ENCODE measurements around the gene SCARF2.
A peak's percentile ranks its signal among the peaks of the same experiment; 100 is the strongest.
"Not testable (repeated sequence)": the region's sequence is repeated elsewhere in the genome, so short reads cannot be mapped to it uniquely, and the experiment has no call there.

The SCARF2 gene, protein sequence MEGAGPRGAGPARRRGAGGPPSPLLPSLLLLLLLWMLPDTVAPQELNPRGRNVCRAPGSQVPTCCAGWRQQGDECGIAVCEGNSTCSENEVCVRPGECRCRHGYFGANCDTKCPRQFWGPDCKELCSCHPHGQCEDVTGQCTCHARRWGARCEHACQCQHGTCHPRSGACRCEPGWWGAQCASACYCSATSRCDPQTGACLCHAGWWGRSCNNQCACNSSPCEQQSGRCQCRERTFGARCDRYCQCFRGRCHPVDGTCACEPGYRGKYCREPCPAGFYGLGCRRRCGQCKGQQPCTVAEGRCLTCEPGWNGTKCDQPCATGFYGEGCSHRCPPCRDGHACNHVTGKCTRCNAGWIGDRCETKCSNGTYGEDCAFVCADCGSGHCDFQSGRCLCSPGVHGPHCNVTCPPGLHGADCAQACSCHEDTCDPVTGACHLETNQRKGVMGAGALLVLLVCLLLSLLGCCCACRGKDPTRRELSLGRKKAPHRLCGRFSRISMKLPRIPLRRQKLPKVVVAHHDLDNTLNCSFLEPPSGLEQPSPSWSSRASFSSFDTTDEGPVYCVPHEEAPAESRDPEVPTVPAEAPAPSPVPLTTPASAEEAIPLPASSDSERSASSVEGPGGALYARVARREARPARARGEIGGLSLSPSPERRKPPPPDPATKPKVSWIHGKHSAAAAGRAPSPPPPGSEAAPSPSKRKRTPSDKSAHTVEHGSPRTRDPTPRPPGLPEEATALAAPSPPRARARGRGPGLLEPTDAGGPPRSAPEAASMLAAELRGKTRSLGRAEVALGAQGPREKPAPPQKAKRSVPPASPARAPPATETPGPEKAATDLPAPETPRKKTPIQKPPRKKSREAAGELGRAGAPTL

DNA sequence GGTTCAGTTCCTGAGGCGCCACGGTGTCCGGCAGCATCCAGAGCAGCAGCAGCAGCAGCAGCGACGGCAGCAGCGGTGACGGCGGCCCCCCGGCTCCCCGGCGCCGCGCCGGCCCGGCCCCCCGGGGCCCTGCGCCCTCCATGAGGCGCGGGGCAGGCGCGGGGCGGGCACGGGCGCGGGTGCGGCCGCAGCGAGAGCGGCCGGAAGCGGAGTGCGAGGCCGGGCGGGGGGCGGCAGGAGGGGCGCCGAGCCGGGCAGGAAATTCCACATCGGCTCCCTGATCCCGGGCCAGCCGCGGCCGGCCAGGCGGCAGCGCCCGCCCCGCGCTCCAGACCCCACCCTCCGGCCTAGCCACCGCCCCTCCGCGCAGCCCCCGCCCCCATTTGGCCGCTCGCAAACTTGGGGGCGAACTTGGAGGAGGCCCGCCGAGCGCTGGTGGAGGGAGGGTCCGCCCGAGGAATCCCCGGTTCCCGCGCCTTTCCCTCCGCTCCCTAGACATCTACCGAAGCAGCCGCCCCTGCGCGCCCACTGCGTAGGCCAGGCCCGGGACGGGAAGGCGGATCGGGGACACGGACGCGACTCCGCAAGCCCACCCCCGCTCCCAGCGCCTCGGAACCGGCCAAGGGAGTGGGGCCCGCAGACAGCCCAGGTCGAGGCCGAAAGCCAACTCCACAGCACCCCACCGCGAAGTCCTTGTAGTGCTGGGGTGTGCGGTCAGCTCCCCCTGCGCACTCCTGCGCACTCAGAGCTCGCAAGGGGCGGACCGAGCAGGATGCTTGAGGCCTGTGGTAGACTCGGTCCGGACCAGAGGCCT, at the start of gene SCARF2:
Gene SCARF2, minus strand, starts transcription at position 213 of the 814 bp plus-strand sequence. Its CDS starts 71 bp downstream, at position 142.
- no peak for DNase-seq (ENCODE audit: low read depth in 2 of 2)

DNA sequence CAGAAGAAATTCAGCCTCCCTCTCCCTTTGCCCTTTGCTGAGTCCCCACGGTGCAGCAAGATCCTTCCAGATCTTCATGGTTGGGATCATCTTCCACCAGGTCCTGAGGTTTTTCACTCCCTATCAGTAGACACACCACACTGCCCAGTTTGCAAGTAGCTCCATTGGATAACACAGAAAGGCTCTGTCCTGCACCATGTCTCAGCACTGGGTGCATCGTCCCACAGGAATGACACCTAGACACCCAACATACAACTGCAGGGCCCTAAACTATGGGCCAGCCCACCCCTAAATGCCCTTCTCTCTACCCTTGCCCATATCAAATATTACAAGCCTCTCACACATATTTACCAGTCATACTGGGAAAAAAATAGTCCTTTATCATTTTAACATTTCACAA, 48.6 kb upstream of the SCARF2 start:
- DNase-seq (ENCODE audit: low read depth in 2 of 2) = no peak

DNA sequence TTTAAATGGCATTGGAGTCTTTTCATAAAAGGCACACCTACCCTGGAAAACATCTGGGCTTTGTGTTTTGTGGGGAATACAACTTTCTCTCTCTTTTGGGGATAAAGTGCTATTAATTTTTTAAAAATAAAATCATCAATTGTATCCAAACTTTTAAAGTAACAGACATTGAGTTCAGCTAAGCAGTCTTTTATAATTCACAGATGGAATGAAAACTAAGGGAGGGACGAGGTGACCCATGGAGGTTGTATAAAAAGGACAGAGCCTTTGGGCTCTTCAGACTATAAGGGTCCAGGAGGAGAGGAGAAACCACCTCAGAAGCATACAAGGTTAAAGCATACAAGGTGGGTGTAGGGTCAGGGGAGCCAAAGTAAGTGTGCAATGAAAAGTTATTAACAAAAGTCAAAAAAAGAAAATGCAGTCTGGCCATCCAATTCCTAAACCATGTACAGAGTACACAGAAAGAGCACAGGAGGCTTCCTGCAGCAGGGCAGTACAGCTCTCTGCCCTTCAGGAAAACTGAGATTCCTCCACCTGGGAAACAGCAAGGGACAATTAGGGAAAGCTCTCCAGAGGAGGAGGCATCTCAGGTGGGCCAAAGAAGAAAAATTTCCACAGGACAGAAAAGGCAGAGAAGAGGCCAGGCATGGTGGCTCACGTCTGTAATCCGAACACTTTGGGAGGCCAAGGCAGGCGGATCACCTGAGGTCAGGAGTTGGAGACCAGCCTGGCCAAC, 47.5 kb upstream of the SCARF2 start:
- no peak for DNase-seq (ENCODE audit: low read depth in 2 of 2)

DNA sequence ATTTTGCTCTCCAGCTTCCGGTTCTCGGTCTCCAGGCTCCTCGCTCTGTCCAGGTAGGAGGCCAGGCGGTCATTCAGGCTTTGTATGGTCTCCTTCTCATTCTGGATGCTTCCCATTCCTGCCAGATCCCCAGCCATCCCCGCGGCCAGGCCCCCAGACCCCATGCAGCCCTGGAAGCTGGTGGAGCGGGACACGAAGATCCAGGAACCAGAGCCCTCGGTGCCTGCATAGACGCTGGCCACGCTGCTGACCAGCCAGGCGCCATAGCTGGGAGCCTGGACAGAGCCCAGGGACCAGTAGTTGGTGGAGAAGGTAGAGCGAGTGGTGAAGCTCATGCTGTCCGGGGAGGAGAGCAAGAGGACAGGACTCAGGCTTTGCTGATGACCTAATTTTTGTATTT, 46.1 kb upstream of the SCARF2 start:
- no peak for DNase-seq (ENCODE audit: low read depth in 2 of 2)

DNA sequence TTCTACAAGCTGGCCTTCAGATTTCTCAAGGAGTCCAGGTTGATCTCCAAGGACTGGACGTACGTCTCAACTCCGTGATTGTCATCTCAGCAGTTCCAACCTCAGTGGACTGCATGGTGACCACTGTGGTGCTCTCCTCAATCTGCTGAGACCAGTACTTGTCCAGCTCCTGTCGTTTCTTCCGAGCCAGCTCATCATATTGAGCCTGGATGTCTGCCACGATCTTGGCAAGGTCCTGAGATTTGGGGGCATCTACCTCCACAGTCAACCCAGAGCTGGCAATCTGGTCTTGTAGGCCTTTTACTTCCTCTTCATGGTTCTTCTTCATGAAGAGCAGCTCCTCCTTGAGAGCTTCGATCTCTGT, 45.5 kb upstream of the SCARF2 start:
- DNase-seq (ENCODE audit: low read depth in 2 of 2) = not testable (repeated sequence)

DNA sequence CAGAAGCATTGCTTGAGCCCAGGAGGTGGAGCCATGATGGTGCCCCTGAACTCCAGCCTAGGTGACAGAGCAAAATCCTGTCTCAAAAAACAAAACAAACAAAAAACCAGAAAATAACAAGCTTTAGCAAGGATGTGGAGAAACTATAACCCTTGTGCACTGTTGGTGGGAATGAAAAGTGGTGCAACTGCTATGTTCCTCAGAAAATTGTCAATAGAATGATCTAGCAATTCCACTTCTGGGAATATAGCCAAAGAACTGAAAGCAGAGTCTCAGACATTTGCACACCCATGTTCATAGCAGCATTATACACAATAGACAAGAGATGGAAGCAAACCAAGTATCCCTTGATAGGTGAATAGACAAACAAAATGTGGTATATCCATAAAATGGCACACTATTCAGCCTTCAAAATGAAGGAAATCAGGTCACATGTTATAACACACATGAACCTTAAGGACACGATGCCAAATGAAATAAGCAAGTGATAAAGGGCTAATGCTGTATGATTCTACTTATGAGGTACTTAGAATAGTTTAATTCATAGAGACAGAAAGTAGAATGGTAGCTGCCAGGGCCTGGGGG, 42.1 kb upstream of the SCARF2 start:
- no peak for DNase-seq (ENCODE audit: low read depth in 2 of 2)

DNA sequence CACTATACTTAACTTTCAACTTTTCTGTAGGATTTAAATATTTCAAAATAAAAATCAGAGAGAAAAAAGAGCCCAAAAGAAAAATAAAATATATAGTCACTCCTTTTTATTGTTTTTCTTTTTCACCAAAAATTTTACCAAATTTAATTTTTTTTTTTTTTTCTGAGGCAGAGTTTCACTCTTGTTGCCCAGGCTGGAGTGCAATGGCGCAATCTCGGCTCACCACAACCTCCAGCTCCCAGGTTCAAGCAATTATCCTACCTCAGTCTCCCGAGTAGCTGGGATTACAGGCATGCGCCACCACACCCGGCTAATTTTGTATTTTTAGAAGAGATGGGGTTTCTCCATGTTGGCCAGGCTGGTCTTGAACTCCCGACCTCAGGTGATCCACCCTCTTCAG, 40.4 kb upstream of the SCARF2 start:
- not testable (repeated sequence) for DNase-seq (ENCODE audit: low read depth in 2 of 2)

DNA sequence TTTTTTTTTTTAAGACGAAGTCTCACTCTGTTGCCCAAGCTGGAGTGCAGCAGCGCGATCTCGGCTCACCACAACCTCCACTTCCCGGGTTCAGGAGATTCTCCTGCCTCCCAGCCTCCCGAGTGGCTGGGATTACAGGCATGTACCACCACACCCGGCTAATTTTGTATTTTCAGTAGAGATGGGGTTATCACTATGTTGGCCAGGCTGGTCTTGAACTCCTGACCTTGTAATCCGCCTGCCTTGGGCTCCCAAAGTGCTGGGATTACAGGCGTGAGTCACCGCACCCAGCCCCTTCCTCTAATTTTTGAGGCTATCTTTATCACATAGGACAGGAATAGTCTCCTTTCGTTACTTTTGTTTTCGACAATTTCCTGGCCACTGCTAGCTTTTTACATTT, 37.9 kb upstream of the SCARF2 start:
- not testable (repeated sequence) for DNase-seq (ENCODE audit: low read depth in 2 of 2)

DNA sequence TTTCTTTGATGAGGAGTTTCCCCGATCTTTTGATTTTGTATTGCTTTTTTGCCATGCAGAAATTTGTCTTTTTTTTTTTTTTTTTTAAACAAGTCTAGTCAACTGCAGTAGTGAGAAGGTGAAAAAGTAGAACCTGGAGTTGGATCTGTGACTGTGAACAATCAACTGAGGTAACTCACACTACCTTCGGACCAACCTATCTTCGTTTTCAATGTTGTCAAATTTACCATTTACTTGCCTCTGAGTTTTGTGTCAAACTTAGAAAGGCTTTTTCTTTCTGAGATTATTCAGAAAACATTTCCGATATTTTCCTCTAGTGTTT, 37.5 kb upstream of the SCARF2 start:
- DNase-seq (ENCODE audit: low read depth in 2 of 2) = no peak

DNA sequence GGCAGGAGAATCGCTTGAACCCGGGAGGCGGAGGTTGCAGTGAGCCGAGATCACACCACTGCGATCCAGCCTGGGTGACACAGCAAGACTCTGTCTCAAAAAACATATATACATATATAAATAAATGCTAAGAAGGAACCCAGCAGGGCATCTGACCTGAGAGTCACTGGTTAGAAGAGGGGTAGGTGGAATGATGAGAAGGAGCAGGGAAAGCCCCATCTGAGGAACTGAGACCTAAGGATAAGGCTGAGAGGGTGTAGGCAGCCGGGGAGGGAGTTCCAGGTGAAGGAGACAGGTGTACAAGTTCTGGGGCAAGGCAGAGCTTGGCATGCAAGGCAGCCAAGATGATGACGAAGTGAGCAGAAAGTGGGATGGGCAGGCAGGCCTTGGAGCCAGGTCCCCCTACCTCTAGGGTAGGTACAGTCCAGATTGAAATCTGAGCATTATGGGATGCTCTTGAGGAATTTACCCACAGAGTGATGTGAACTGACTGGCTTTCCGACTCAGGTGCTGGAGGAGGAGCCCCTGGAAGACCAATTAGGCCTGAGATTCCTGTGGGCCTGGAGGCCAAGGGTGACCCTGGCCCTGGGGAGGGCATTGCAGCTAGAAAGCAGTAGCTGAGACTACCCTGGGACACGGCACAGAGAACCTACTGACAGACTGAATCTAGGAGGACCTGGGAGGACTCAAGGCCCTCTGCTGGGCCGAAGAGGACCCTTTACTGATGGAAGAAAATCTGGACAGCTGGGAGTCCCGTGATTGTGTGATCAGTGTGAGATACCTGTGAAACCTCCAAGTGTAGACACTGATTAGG, 35.2 kb upstream of the SCARF2 start:
- DNase-seq (ENCODE audit: low read depth in 2 of 2) = no peak

DNA sequence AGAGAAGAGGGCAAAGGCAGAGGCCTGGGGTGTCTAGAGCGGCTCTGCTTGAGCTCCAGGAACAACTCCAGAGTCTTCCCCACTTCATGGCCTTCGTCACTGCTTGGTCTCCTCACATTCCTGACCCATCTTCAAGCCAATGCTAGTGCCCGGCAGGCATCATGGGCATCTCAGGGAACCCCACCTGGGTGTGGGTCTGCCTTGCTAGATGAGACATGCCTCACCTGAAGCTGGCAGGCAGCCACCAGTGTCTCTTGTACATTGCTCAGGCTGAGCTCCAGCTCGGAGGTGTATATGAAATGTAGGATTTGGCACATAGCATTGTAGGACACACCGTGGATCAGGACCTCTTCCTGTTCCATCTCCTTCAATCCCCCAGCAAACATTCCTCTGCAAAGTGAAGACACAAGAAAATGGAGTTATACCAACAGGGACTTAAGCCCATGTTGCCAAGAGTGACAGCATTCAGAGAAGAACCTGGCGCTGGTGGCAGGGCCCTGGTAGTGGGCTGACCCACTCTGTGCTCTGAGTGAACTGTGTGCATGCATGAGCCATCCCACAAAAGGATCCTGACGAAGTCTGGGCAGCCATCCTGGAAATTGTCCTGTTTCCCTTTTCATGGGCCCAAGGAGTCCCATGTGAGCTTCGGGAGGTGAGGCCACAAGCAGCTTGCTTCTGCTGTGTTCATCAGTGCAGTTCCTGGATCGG, 33.7 kb upstream of the SCARF2 start:
- no peak for DNase-seq (ENCODE audit: low read depth in 2 of 2)

DNA sequence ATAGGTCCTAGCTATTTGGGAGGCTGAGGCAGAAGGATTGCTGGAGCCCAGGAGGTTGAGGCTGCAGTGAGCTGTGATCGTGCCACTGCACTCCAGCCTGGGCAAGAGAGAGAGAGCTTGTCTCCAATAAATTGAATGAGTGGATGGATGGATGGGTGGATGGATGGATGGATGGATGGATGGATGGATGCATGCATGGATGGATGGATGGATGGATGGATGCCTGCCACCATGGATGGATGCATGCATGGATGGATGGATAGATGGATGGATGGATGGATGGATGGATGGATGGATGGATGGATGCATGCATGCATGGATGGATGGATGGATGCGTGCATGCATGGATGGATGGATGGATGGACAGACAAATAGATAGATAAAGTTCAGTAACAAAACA, 32.9 kb upstream of the SCARF2 start:
- not testable (repeated sequence) for DNase-seq (ENCODE audit: low read depth in 2 of 2)

DNA sequence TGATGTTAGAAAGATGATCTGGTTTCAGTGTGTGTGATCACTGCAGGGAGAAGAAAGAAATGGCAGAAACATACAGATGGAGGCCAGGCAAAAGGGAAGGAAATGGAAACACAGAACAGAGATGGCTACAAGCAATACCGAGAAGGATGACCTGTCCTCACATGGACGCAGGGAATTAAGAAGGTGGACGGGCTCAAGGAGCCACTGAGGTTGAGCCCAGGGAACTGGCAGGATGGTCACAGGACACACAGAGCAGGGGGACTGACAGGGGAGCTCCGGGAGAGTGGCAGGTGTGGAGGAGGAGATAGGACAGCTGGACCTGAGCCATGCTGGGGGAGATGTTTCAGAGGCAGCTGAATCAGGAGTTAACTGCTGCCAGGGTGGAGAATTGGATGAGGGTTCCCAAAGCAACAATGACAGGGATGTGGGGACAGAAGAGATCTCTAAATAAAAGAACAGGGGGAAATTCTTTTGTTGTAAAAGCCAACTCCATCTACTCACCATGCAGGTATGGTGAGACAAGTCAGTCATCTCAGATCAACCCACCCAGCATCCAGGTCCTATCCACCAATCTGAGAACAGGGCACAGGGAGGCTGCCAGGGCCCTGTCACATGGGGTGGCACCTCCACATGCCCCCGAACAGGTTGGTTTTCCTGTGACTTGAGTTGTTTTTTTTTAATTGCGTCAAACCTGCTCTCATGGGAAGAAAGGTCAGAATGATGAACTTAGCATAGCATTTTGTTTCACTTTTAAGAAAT, 31.7 kb upstream of the SCARF2 start:
- no peak for DNase-seq (ENCODE audit: low read depth in 2 of 2)

DNA sequence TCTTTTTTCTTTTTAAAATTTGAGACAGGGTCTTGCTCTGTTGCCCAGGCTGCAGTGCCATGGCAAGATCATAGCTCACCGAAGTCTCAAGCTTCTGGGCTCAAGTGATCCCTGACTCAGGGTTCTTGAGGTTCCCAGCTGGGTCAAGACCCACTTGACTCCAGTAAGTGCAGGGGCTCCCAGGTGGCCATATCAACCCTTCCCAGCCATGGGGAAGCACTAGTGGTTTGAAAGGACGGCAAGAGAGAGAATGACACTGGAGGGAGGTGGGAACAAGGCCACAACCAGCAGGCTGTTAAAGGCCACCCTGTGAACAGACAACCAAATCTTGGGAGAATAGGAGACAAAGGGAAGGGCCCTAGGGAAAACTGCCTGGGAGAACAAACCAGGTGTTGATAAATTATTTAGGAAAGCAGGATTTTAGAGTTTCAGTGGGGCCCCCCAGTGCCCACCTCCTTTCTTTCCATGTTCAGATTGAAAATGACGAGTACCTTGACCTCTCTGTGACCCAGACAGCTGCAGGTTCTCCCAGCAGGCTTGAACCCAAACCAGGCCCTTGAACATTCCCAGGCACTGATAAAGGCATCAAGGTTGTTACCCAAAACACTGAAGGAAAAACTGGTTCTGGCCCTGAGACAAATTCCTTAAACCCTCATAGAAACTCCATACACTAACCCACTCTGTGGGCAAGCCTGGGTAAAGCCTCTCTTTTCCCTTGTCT, 29.2 kb upstream of the SCARF2 start:
- no peak for DNase-seq (ENCODE audit: low read depth in 2 of 2)

DNA sequence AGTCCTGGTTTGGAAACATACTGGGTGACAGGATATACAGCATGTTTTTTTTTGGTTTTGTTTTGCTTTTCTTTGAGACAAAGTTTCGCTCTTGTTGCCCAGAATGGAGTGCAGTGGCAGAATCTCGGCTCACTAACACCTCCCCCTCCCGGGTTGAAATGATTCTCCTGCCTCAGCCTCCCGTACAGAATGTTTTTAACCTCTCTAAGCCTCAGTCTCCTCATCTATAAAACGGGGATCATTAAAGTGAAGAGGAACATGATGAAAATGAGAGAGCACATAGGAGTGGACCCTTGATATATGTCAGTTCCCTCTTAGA, 28.1 kb upstream of the SCARF2 start:
- DNase-seq (ENCODE audit: low read depth in 2 of 2) = no peak

DNA sequence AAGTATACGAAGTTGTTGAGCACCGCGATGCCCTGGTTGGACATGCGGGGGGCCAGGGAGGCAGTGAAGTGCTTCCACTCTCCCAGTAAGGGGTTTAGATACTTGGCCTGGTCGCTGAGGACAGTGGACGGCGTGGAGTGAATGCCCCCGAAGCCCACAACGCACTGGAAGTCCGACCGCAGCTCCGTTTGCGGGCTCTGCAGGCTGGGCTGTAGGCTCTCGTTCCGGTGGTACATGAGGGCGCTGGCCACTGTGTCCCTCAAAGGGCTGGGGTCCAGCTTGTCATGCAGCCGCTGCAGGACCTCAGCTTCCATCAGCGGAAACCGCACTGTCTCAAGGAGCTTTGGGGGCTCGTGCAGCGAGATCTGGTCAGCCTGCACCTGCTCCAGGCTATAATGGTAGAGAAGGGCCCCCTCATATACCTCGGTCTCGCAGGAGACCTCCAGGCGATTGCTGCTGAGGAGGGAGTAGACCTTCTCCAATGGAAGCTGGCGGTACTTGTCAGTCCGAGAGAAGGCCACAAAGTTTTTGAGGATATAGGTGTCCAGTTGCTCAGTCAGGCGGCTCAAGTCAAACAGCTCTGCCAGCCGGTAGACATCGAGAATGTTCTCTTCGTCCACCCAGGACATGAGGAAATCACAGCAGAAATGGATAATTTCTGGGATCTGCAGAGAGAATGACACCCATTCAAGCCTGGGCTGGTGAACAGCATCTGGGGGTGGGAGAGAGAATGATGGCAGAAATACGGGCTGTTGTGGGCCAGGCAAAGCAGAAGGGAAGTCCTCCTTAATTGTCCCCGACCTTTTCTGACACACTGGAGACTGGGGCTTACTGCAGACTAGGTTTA, 27.5 kb upstream of the SCARF2 start:
- DNase-seq (ENCODE audit: low read depth in 2 of 2) = no peak

DNA sequence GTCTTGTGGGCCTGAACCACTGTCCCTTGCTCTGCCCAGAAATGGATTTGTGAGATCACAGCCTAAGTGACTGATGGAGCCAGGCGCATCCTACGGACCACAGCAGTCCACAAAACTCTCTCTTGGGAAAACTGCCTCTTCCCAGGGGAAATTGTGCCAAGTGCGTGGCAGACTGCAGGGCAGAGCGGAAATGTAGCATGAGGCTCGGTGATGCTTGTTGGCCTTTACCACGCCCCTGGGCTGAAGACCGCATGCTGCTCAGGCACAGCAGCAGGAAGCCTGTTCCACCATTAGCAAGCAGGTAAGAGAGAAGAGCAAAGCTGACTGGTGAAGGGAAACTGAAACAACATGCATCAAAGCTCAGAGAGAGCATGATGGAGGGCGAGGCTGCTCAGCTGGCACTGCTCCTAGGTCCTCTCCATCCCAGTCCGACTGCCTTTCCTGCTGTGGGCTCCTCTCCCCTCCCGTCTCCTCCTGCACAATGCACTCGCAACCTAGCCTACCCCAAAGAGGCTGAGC, 26.5 kb upstream of the SCARF2 start:
- peak in 1 of 2 donors; percentile 16 for DNase-seq (ENCODE audit: low read depth in 2 of 2)
